ENCODE data around the gene DCAF8L2. TPM values are rescaled to one million over a fixed set of nuclear protein-coding genes. Genes with fewer than 3 reads are reported as not detected.
"Not testable (repeated sequence)": the region's sequence is repeated elsewhere in the genome, so short reads cannot be mapped to it uniquely, and the experiment has no call there.

The DCAF8L2 gene
- total and polyA plus RNA-seq, 9 of the 15 experiments (the other 6 are each of a cell fraction or from before 2014, with no cell fraction given): not detected

DNA sequence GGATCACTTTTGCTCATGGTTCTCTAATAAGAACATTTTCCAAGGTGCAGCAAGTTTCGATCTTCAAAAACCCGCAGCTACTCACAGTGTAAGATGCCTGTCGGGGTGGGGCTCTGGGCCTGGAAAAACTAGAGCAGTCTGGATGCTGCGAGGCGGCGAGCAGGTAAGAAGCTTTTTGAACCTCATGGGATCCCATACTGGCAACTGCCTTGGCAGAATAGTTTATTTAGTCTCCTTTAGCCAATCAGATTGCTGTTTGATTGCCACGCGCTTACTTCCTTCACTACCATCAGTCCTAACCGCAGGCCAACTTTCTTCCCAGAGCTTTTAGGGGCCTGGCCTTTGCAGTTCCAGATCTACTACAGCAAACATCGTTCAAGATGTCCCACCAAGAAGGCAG lies 156.4 kb downstream of the DCAF8L2 start:
- H3K4me2 ChIP-seq (ENCODE audit: insufficient read depth, low read length): no peak overlapping the region
- in situ Hi-C loops (cut with MboI) (no loop called here), intact Hi-C loops (cut with micrococcal nuclease) (no loop called here)
- H2AFZ ChIP-seq (ENCODE audit: low read depth, low read length): no peak overlapping the region
- no peak overlapping the region for H3K4me3 ChIP-seq
- H3K79me2 ChIP-seq (ENCODE audit: control insufficient read depth, insufficient read depth, low read length): no peaks in the 10 kb centered on the region
- H3K4me1 ChIP-seq (replicated peaks in 1 of 2; ENCODE audit: control insufficient read depth in 2 of 2, insufficient read depth in 2 of 2, low read length in 2 of 2): no peaks in the 10 kb centered on the region
- H3K36me3 ChIP-seq (ENCODE audit: control insufficient read depth, insufficient read depth, low read length): no peaks in the 10 kb centered on the region
- CTCF ChIA-PET (ENCODE audit: low intra/inter-chr PET ratio): no interaction called here
- H3K27ac ChIP-seq (ENCODE audit: extremely low read depth, low read depth, low read length): no peak overlapping the region
- H3K9ac ChIP-seq (ENCODE audit: insufficient read depth in 1 of 2, low read depth in 2 of 2, low read length in 2 of 2): no peak overlapping the region
- POLR2A ChIA-PET: no interaction called here
- WGBS (ENCODE audit: insufficient coverage, low coverage, missing lambda C conversion rate): 2% methylated on average over 8 of the region's 10 CpGs
- no peaks in the 10 kb centered on the region for H3K9me1 ChIP-seq (ENCODE audit: control insufficient read depth, insufficient read depth, low read length)
- ATAC-seq (no peak), DNase-seq (ENCODE audit: extremely low read depth in 1 of 4, low spot score in 3 of 4) (no peak), FAIRE-seq (no peak)
- no peaks in the 10 kb centered on the region for H4K20me1 ChIP-seq (replicated peaks; ENCODE audit: control insufficient read depth, insufficient read depth, low read length)
- H3K27me3 ChIP-seq (ENCODE audit: control insufficient read depth in 2 of 2, insufficient read depth in 2 of 2, low read length in 2 of 2): no peaks in the 10 kb centered on the region
- no peaks in the 10 kb centered on the region for H3K9me3 ChIP-seq (replicated peaks; ENCODE audit: control insufficient read depth, insufficient read depth, low read depth, low read length)
- no TSS peak for BruUV-seq (replicated peaks)
- no peak for TF ChIP-seq OTX1 (CRISPR knock-in tag; IDR thresholded peaks at IDR 0.05)
- TF ChIP-seq, protein P1, sequence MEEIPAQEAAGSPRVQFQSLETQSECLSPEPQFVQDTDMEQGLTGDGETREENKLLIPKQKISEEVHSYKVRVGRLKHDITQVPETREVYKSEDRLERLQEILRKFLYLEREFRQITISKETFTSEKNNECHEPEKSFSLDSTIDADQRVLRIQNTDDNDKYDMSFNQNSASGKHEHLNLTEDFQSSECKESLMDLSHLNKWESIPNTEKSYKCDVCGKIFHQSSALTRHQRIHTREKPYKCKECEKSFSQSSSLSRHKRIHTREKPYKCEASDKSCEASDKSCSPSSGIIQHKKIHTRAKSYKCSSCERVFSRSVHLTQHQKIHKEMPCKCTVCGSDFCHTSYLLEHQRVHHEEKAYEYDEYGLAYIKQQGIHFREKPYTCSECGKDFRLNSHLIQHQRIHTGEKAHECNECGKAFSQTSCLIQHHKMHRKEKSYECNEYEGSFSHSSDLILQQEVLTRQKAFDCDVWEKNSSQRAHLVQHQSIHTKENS (CRISPR knock-in tag; IDR thresholded peaks at IDR 0.05): no peak

DNA sequence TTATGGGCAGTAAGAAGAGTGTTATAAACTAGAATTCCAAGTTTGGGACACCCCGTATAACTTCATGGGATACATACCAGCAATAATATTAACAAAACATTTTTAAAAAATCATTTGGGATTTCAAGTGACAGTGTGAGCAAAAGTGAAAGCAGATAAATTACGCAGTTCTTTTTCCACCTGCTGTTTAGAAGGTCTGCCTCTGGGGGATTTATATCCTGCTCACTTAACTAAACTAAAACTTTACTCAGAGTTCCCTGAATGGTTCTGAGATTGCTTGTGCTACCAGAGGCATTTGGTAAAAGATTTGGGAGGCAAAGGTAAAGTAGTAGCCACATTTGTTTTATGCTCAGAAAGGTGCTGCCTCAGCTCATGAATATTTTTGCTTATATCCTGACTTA lies 160.2 kb downstream of the DCAF8L2 start:
- FAIRE-seq; H3K4me1 ChIP-seq (replicated peaks in 1 of 2; ENCODE audit: control insufficient read depth in 2 of 2, insufficient read depth in 2 of 2, low read length in 2 of 2); BruUV-seq (replicated peaks); H3K9ac ChIP-seq (ENCODE audit: insufficient read depth in 1 of 2, low read depth in 2 of 2, low read length in 2 of 2); DNase-seq (ENCODE audit: extremely low read depth in 1 of 4, low spot score in 3 of 4); H3K9me3 ChIP-seq (replicated peaks; ENCODE audit: control insufficient read depth, insufficient read depth, low read depth, low read length); H2AFZ ChIP-seq (ENCODE audit: low read depth, low read length); CTCF ChIA-PET (ENCODE audit: low intra/inter-chr PET ratio); H3K9me1 ChIP-seq (ENCODE audit: control insufficient read depth, insufficient read depth, low read length); intact Hi-C loops (cut with micrococcal nuclease); POLR2A ChIA-PET; H3K79me2 ChIP-seq (ENCODE audit: control insufficient read depth, insufficient read depth, low read length); H3K4me2 ChIP-seq (ENCODE audit: insufficient read depth, low read length); H3K27me3 ChIP-seq (ENCODE audit: control insufficient read depth in 2 of 2, insufficient read depth in 2 of 2, low read length in 2 of 2); H3K4me3 ChIP-seq; H4K20me1 ChIP-seq (replicated peaks; ENCODE audit: control insufficient read depth, insufficient read depth, low read length); H3K36me3 ChIP-seq (ENCODE audit: control insufficient read depth, insufficient read depth, low read length); ATAC-seq; H3K27ac ChIP-seq (ENCODE audit: extremely low read depth, low read depth, low read length); in situ Hi-C loops (cut with MboI): not testable (repeated sequence)
- WGBS (ENCODE audit: insufficient coverage, low coverage, missing lambda C conversion rate): 7% methylated on average over 2 of the region's 2 CpGs

Data from K562 (cell line).